K562 (cell line): ENCODE data around the gene TMEM192. TPM values are rescaled to one million over a fixed set of nuclear protein-coding genes. Genes with fewer than 3 reads are reported as not detected.

Source experiments
- ATAC-seq: fragments of 200-7000 bp; cut with Tn5 transposase; 3 replicates; pipeline ENCODE4 v1.9.1; 2020; ENCODE audit warnings: moderate library complexity
- BruUV-seq: library from RNA; stranded (reverse); fragments of 400-500 nt; replicated peaks from 2 replicates; lab custom pipeline; 2021; lab: Mats Ljungman, UMichigan
- CTCF ChIA-PET: fragments of 300-600 bp; formaldehyde crosslinking; extraction: SDS; loops from one replicate; lab custom pipeline; 2021; ENCODE audit warnings: low intra/inter-chr PET ratio; lab: Yijun Ruan, JAX
- POLR2A ChIA-PET: fragments of 300-600, 350-650 bp; sonication (Branson Sonifier 250); formaldehyde crosslinking; extraction: SDS; loops from one replicate; lab custom pipeline; 2021; ENCODE audit warnings: antibody characterized with exemption, inconsistent platforms; lab: Yijun Ruan, JAX
- DNase-seq, 4 experiments: peaks; one replicate each; pipeline versions ENCODE4 v3.0.0 to v3.0.0-alpha.2; 2011 to 2018; ENCODE audit warnings: low spot score in 3 of 4, mixed read lengths in 3 of 4; ENCODE audit errors: extremely low read depth in 1 of 4
- FAIRE-seq: peaks from 2 replicates; lab custom pipeline; 2011; peaks lifted over from hg19 to GRCh38; lab: Jason Lieb, UNC
- H2AFZ ChIP-seq: 2 replicates; pipeline ENCODE4 v1.6.0; 2011; ENCODE audit warnings: low read depth, low read length, control low read depth, inconsistent platforms
- H3K27ac ChIP-seq: fragments of 200-600 bp; 3 replicates; pipeline ENCODE4 v1.8.0; 2011; ENCODE audit warnings: low read depth, mild to moderate bottlenecking, control low read depth, inconsistent platforms, low read length, moderate library complexity, mixed read lengths; ENCODE audit errors: extremely low read depth
- H3K27me3 ChIP-seq, 2 experiments: fragments of 300-600 bp in 1 of 2; 2 replicates in 1 of 2; 3 replicates in 1 of 2; pipeline versions ENCODE4 v1.6.0 to v1.8.0; 2011; ENCODE audit warnings: inconsistent platforms in 2 of 2, low read length in 2 of 2, mild to moderate bottlenecking in 1 of 2, mixed read lengths in 1 of 2, moderate library complexity in 1 of 2; ENCODE audit not compliant: control insufficient read depth in 2 of 2, insufficient read depth in 2 of 2
- H3K36me3 ChIP-seq: fragments of 300-600 bp; 3 replicates; pipeline ENCODE4 v1.8.0; 2011; ENCODE audit warnings: mild to moderate bottlenecking, low read length, inconsistent platforms; ENCODE audit not compliant: control insufficient read depth, insufficient read depth
- H3K4me1 ChIP-seq, 2 experiments: fragments of 200-600 bp in 1 of 2; replicated peaks in 1 of 2; 2 replicates in 1 of 2; 3 replicates in 1 of 2; pipeline versions ENCODE4 v1.5.1 to v1.8.0; 2011; ENCODE audit warnings: inconsistent platforms in 2 of 2, low read length in 2 of 2, mild to moderate bottlenecking in 1 of 2, mixed read lengths in 1 of 2, moderate library complexity in 1 of 2; ENCODE audit not compliant: control insufficient read depth in 2 of 2, insufficient read depth in 2 of 2
- H3K4me2 ChIP-seq: 2 replicates; pipeline ENCODE4 v1.6.1; 2011; ENCODE audit warnings: low read length, control low read depth, inconsistent platforms, mixed read lengths; ENCODE audit not compliant: insufficient read depth
- H3K4me3 ChIP-seq: fragments of 200-600 bp; sonication (generic), shearing (Covaris generic); 2 replicates; pipeline ENCODE4 v1.5.1; 2016; ENCODE audit warnings: control low read depth, inconsistent platforms
- H3K79me2 ChIP-seq: fragments of 200-600 bp; 3 replicates; pipeline ENCODE4 v1.8.0; 2011; ENCODE audit warnings: low read length, inconsistent platforms; ENCODE audit not compliant: control insufficient read depth, insufficient read depth
- H3K9ac ChIP-seq, 2 experiments: 2 replicates each; pipeline versions ENCODE4 v1.6.0 to v1.6.1; 2011; ENCODE audit warnings: low read depth in 2 of 2, low read length in 2 of 2, control low read depth in 1 of 2, inconsistent platforms in 1 of 2, mild to moderate bottlenecking in 1 of 2, mixed read lengths in 1 of 2; ENCODE audit not compliant: insufficient read depth in 1 of 2
- H3K9me1 ChIP-seq: one replicate; pipeline ENCODE4 v1.6.0; 2011; ENCODE audit warnings: inconsistent platforms, mild to moderate bottlenecking, low read length, moderate library complexity; ENCODE audit not compliant: control insufficient read depth, insufficient read depth
- H3K9me3 ChIP-seq: replicated peaks from 2 replicates; pipeline ENCODE4 v1.5.1; 2011; ENCODE audit warnings: low read depth, low read length, inconsistent platforms; ENCODE audit not compliant: control insufficient read depth, insufficient read depth
- H4K20me1 ChIP-seq: replicated peaks from 2 replicates; pipeline ENCODE4 v1.6.1; 2011; ENCODE audit warnings: low read length, inconsistent platforms, mixed read lengths; ENCODE audit not compliant: control insufficient read depth, insufficient read depth
- C11orf30 ChIP-seq: fragments of 450-650 bp; IDR thresholded peaks from 2 replicates; pipeline ENCODE4 v1.6.1; 2016; ENCODE audit warnings: low read depth, mild to moderate bottlenecking
- JUN ChIP-seq, 2 experiments: sonication (generic) in 1 of 2; formaldehyde crosslinking in 1 of 2; IDR thresholded peaks; 2 replicates each; pipeline versions ENCODE4 v1.6.1 to v1.8.0; 2012 to 2022; ENCODE audit warnings: borderline replicate concordance in 2 of 2, mild to moderate bottlenecking in 2 of 2, improper control_type of control experiment in 1 of 2, low read depth in 1 of 2, low read length in 1 of 2, missing genetic modification reagents in 1 of 2
- TEAD4 ChIP-seq, 2 experiments: sonication (generic) in 1 of 2; formaldehyde crosslinking in 1 of 2; IDR thresholded peaks; 2 replicates each; pipeline versions ENCODE4 v1.6.1 to v1.8.0; 2012 to 2022; ENCODE audit warnings: borderline replicate concordance in 1 of 2, inconsistent platforms in 1 of 2, low read length in 1 of 2, mild to moderate bottlenecking in 1 of 2, missing genetic modification reagents in 1 of 2
- ZNF699 ChIP-seq: fragments of 250-450 bp; sonication (Bioruptor Pico); IDR thresholded peaks from 2 replicates; pipeline ENCODE4 v1.8.0; 2021; ENCODE audit warnings: mild to moderate bottlenecking, moderate library complexity; ENCODE audit not compliant: insufficient replicate concordance
- WGBS: fragments of 100-300 bp; shearing (Covaris generic); methylation state at CpG from one replicate; pipeline ENCODE4 v1.1.6; 2016; ENCODE audit warnings: low coverage, mixed read lengths; ENCODE audit not compliant: insufficient coverage; ENCODE audit errors: missing lambda C conversion rate; 5-methylcytosine and 5-hydroxymethylcytosine counted together
- in situ Hi-C: fragments of 300-500 bp; cut with MboI; formaldehyde crosslinking; loops from 4 replicates; pipeline ENCODE4 v1.15.0; 2018; ENCODE audit warnings: inconsistent platforms, mixed read lengths
- intact Hi-C: fragments of 100-400 bp; cut with micrococcal nuclease; formaldehyde crosslinking; loops from 2 replicates; pipeline ENCODE4 v1.14.2; 2022
- polyA plus RNA-seq, 8 experiments: library from polyadenylated mRNA; depleted of rRNA in 4 of 8; stranded (reverse) in 5 of 8; unstranded in 3 of 8; fragments of >200 nt; fragmentation: Nextera tagmentation in 2 of 8; fragmentation: Illumina TruSeq in 1 of 8; extraction: Ambion mirVana in 2 of 8; extraction: Trizol in 1 of 8; gene quantifications; 2 replicates each; pipeline versions ENCODE4 v1.2.1 to v1.2.3, GENCODE V29; 2011 to 2014; ENCODE audit warnings: inconsistent platforms in 1 of 8, missing spikeins in 1 of 8
- total RNA-seq, 7 experiments: library from RNA; depleted of rRNA in 6 of 7; stranded (reverse); fragments of >200 nt in 6 of 7; fragmentation: Illumina TruSeq in 2 of 7; extraction: Trizol in 2 of 7; gene quantifications; 2 replicates each; pipeline versions ENCODE4 v1.2.1 to v1.2.3, GENCODE V29; 2011 to 2021; ENCODE audit warnings: low replicate concordance in 1 of 7
- TF ChIP-seq, protein P1 (sequence below): fragments of 450-650 bp; IDR thresholded peaks from 2 replicates; pipeline ENCODE4 v1.6.1; 2016
- TF ChIP-seq, protein P2 (sequence below): fragments of 200-800 bp; sonication (Bioruptor generic); IDR thresholded peaks from 2 replicates; pipeline ENCODE4 v1.6.1; 2017; ENCODE audit warnings: missing genetic modification characterization, missing compliant biosample characterization

The TMEM192 gene
- total and polyA plus RNA-seq, 9 of the 15 experiments (the other 6 are each of a cell fraction or from before 2014, with no cell fraction given), result 4.4 to 28.5 (median 13.3) TPM

DNA sequence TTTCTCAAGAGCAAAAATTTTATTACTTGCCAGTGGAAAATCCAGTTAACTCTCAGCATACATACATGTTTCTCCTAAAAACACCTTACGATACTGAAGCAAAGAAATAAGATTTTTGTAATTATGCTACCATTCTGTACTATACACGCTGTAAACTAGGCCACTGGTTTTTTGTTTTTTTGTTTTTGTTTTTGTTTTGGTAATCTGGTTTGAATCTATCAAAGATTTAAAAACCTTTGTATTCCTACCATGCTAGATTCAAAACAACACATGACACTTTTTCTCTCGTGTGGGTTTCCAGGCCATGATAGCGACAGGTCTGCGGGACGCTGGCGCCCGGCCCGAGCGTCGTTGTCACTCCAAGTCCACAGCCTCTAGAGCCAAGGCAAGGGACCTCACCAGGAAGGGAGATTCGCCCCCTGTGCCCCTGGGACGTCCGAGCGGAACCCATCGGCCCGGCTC is 723 bp downstream of the TMEM192 start:
- Histone ChIP-seq H4K20me1 (no peaks in the 10 kb centered on the region), H2AFZ (peak overlapping the region; percentile 95), H3K79me2 (peaks cover 15% of the 10 kb centered on the region), H3K4me3 (peak overlapping the region; percentile 90), H3K9me1 (no peaks in the 10 kb centered on the region), H3K36me3 (peaks cover 11% of the 10 kb centered on the region; the same call in 2 of the 3 replicates), H3K9me3 (no peaks in the 10 kb centered on the region), H3K4me2 (peak overlapping the region; percentile 81), H3K27ac (peak overlapping the region; percentile 71), H3K9ac (peak overlapping the region; percentile 73 to 99), H3K4me1 (peaks cover 0 to 4% of the 10 kb centered on the region in 2 experiments; a peak in 2 of 5 replicates), H3K27me3 (peaks cover 3% of the 10 kb centered on the region in 2 experiments; a peak in 2 of 5 replicates)
- intact Hi-C loops (no loop called here), in situ Hi-C loops (no loop called here)
- TF ChIP-seq, protein P1, sequence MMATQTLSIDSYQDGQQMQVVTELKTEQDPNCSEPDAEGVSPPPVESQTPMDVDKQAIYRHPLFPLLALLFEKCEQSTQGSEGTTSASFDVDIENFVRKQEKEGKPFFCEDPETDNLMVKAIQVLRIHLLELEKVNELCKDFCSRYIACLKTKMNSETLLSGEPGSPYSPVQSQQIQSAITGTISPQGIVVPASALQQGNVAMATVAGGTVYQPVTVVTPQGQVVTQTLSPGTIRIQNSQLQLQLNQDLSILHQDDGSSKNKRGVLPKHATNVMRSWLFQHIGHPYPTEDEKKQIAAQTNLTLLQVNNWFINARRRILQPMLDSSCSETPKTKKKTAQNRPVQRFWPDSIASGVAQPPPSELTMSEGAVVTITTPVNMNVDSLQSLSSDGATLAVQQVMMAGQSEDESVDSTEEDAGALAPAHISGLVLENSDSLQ, result peak; percentile 19; the same call in 1 of the 2 replicates
- 0 out of 2 replicates have a peak, but pooled peaks have one; percentile 7 for TF ChIP-seq JUN (IDR thresholded peaks at IDR 0.05; ENCODE audit: borderline replicate concordance, low read depth, low read length)
- no peak for TF ChIP-seq JUN (CRISPR knock-in tag; IDR thresholded peaks at IDR 0.05; ENCODE audit: borderline replicate concordance)
- TF ChIP-seq, protein P2, sequence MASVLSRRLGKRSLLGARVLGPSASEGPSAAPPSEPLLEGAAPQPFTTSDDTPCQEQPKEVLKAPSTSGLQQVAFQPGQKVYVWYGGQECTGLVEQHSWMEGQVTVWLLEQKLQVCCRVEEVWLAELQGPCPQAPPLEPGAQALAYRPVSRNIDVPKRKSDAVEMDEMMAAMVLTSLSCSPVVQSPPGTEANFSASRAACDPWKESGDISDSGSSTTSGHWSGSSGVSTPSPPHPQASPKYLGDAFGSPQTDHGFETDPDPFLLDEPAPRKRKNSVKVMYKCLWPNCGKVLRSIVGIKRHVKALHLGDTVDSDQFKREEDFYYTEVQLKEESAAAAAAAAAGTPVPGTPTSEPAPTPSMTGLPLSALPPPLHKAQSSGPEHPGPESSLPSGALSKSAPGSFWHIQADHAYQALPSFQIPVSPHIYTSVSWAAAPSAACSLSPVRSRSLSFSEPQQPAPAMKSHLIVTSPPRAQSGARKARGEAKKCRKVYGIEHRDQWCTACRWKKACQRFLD (CRISPR knock-in tag), result peak; percentile 52; the same call in 1 of the 2 replicates
- TF ChIP-seq C11orf30, result 0 out of 2 replicates have a peak, but pooled peaks have one; percentile 7
- no peak for TF ChIP-seq ZNF699 (CRISPR knock-in tag)
- TF ChIP-seq TEAD4 (IDR thresholded peaks at IDR 0.05; ENCODE audit: low read length), result no peak
- TF ChIP-seq TEAD4 (CRISPR knock-in tag; IDR thresholded peaks at IDR 0.05; ENCODE audit: borderline replicate concordance), result no peak
- peak in 1 of 4 experiments; percentile 60 for DNase-seq
- no TSS peak for BruUV-seq
- CTCF ChIA-PET, result no interaction called here
- ATAC-seq, result no peak
- FAIRE-seq, result no peak
- 2% methylated on average over 14 of the region's 17 CpGs for WGBS
- POLR2A ChIA-PET, result interaction anchor here (0.6 to 1.4 kb wide), 2 partner anchors 231 to 301 kb away, joined by 3 read pairs; no protein-coding TSS in a partner anchor
